ENCODE measurements around the gene PSMG4.

PSMG4 gene

DNA sequence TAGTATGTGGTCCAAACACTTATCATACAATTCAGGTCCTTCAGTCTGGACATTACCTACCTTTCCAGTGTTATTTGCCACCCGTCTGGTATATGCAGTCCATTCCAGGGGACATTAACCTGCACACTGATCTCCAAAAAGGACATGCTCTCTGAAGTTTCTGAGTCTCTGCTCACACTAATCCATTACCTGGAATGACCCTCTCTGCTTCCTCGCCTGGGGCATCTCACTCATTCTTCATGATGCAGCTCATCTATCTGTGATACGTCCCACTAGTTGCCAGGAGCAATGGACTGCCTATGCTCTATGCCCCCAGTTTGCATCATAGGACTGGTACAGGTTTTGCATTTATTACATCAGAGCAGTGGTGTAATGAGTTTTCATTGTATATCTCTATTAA lies 25.4 kb upstream of the PSMG4 start:
- Histone ChIP-seq H3K9me3 (ENCODE audit: severe bottlenecking) (no peaks in the 10 kb centered on the region), H3K36me3 (ENCODE audit: low read depth) (no peaks in the 10 kb centered on the region), H3K4me1 (ENCODE audit: insufficient read depth, poor library complexity, severe bottlenecking) (no peaks in the 10 kb centered on the region), H3K27ac (ENCODE audit: poor library complexity, severe bottlenecking) (no peak overlapping the region), H3K4me3 (ENCODE audit: severe bottlenecking) (no peak overlapping the region), H3K27me3 (ENCODE audit: insufficient read depth, poor library complexity, severe bottlenecking) (peaks cover 24% of the 10 kb centered on the region)
- no peak; the same call in 2 of the 3 replicates for ATAC-seq (ENCODE audit: low read depth)
- DNase-seq (ENCODE audit: low spot score) = no peak
- TF ChIP-seq, protein P1, sequence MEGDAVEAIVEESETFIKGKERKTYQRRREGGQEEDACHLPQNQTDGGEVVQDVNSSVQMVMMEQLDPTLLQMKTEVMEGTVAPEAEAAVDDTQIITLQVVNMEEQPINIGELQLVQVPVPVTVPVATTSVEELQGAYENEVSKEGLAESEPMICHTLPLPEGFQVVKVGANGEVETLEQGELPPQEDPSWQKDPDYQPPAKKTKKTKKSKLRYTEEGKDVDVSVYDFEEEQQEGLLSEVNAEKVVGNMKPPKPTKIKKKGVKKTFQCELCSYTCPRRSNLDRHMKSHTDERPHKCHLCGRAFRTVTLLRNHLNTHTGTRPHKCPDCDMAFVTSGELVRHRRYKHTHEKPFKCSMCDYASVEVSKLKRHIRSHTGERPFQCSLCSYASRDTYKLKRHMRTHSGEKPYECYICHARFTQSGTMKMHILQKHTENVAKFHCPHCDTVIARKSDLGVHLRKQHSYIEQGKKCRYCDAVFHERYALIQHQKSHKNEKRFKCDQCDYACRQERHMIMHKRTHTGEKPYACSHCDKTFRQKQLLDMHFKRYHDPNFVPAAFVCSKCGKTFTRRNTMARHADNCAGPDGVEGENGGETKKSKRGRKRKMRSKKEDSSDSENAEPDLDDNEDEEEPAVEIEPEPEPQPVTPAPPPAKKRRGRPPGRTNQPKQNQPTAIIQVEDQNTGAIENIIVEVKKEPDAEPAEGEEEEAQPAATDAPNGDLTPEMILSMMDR (IDR thresholded peaks at IDR 0.05; ENCODE audit: poor library complexity, severe bottlenecking) = no peak

DNA sequence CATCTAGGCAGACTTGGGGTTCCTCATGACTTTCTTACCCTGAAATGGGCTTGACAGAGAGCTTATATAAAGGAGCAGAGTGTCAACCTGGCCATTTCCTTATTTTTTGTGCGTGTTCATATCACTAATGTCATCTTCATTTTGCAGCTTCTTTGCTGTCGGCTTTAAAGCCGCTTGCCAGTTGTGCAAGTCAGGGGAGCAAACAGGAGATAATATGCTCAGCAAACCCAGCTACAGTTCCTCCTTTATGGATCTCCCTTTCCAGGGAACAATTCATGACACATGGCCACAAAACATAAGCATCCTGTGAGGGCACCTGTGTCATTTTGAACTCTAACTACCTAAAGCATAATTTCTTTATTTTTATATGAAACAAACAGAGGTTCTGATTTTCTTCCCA lies 24.8 kb upstream of the PSMG4 start:
- no peak overlapping the region for H3K4me3 ChIP-seq (ENCODE audit: severe bottlenecking)
- no peak for ATAC-seq (ENCODE audit: low read depth)
- no peaks in the 10 kb centered on the region for H3K9me3 ChIP-seq (ENCODE audit: severe bottlenecking)
- H3K27ac ChIP-seq (ENCODE audit: poor library complexity, severe bottlenecking) = no peak overlapping the region
- no peak for DNase-seq (ENCODE audit: low spot score)
- no peaks in the 10 kb centered on the region for H3K36me3 ChIP-seq (ENCODE audit: low read depth)
- H3K4me1 ChIP-seq (ENCODE audit: insufficient read depth, poor library complexity, severe bottlenecking) = no peaks in the 10 kb centered on the region
- TF ChIP-seq, protein P1 (IDR thresholded peaks at IDR 0.05; ENCODE audit: poor library complexity, severe bottlenecking) = no peak
- H3K27me3 ChIP-seq (ENCODE audit: insufficient read depth, poor library complexity, severe bottlenecking) = peaks cover 20% of the 10 kb centered on the region

DNA sequence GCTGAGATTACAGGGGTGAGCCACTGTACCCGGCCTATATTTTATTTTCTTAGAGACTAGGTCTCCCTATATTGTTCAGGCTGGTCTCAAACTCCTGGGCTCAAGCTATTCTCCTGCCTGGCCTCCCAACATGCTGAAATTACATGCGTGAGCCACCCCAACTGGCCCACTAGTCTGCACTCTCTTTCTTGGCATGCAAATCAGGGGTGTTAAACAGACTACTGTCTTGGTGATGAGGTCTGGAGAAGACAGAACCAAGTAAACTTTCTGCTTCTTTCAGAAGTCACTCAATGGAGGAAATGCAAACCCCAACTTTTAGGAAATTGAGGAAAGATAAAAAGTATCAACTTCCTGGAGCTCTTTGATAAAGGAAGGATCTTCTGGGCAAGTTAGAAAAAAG lies 23.3 kb upstream of the PSMG4 start:
- Histone ChIP-seq H3K9me3 (ENCODE audit: severe bottlenecking) (no peaks in the 10 kb centered on the region), H3K27me3 (ENCODE audit: insufficient read depth, poor library complexity, severe bottlenecking) (peaks cover 4% of the 10 kb centered on the region), H3K27ac (ENCODE audit: poor library complexity, severe bottlenecking) (no peak overlapping the region), H3K36me3 (ENCODE audit: low read depth) (no peaks in the 10 kb centered on the region), H3K4me1 (ENCODE audit: insufficient read depth, poor library complexity, severe bottlenecking) (no peaks in the 10 kb centered on the region), H3K4me3 (ENCODE audit: severe bottlenecking) (no peak overlapping the region)
- ATAC-seq (ENCODE audit: low read depth) (no peak), DNase-seq (ENCODE audit: low spot score) (no peak)
- TF ChIP-seq, protein P1 (IDR thresholded peaks at IDR 0.05; ENCODE audit: poor library complexity, severe bottlenecking) = no peak

DNA sequence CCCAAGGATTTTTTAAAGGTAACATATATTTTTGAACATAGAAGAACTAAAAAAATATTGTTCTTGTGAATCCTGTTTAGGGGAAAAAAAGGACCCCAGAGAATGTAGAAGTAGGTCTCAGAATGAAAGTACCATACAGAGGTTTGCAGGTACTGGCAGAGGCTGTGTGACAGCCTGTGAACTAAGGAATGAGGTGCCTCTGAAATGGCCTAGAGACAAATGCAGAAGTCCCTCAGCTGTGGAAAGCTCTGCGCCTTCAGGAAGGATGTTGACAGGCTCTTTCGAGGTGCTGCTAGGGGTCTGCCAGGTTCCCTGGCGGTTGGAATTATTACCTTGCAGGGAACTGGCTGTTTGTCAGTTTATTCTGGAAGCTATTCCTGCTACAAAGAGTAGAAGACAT lies 22.7 kb upstream of the PSMG4 start:
- DNase-seq (ENCODE audit: low spot score) (no peak), ATAC-seq (ENCODE audit: low read depth) (no peak)
- no peaks in the 10 kb centered on the region for H3K9me3 ChIP-seq (ENCODE audit: severe bottlenecking)
- no peaks in the 10 kb centered on the region for H3K27me3 ChIP-seq (ENCODE audit: insufficient read depth, poor library complexity, severe bottlenecking)
- no peaks in the 10 kb centered on the region for H3K4me1 ChIP-seq (ENCODE audit: insufficient read depth, poor library complexity, severe bottlenecking)
- no peak overlapping the region for H3K4me3 ChIP-seq (ENCODE audit: severe bottlenecking)
- H3K27ac ChIP-seq (ENCODE audit: poor library complexity, severe bottlenecking) = no peak overlapping the region
- no peaks in the 10 kb centered on the region for H3K36me3 ChIP-seq (ENCODE audit: low read depth)
- TF ChIP-seq, protein P1 (IDR thresholded peaks at IDR 0.05; ENCODE audit: poor library complexity, severe bottlenecking) = no peak

DNA sequence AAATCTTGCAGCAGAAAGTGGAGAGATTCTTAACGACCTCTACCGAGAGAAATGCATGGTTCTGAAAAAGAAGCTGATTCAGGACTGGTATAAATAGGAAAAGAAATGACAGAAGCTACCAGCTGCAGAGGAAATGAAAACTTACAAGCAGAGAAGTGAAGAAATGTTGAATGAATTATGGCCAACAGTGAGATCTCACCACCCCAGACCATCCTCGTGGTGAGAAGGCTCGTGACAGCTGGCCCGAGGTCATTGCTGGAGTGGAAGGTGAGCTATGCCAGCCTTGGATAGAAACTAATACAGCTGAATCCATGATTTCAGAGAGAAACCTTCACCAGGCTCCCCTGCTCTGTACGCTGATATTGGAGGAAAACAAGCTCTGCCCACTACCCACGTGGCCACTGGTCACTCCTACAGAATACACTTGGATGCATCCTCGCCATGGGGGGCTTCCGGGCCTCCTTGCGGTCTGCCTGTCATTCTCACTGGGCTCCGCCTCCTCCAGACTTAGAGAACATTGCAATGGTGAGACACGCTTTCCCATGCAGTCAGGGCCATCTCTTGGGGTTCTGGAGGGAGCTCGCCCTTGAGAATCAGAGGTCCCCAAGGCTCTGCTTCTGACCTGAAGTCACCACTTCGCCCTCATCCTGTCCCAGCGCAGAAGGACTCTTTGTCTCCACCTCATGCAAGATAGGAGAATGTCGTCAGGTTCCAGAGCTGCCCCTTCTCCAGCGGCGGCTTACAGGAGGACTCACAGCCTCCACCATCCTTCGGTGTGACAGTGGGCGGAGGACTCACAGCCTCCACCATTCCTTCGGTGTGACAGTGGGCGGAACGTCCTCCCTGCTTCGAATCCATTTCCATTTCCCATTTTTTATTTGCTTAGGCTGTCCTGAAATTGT lies 20.7 kb upstream of the PSMG4 start:
- no peak overlapping the region for H3K4me3 ChIP-seq (ENCODE audit: severe bottlenecking)
- H3K27me3 ChIP-seq (ENCODE audit: insufficient read depth, poor library complexity, severe bottlenecking) = no peaks in the 10 kb centered on the region
- TF ChIP-seq, protein P1 (IDR thresholded peaks at IDR 0.05; ENCODE audit: poor library complexity, severe bottlenecking) = no peak
- H3K36me3 ChIP-seq (ENCODE audit: low read depth) = no peaks in the 10 kb centered on the region
- H3K4me1 ChIP-seq (ENCODE audit: insufficient read depth, poor library complexity, severe bottlenecking) = no peaks in the 10 kb centered on the region
- no peak overlapping the region for H3K27ac ChIP-seq (ENCODE audit: poor library complexity, severe bottlenecking)
- no peak for ATAC-seq (ENCODE audit: low read depth)
- no peaks in the 10 kb centered on the region for H3K9me3 ChIP-seq (ENCODE audit: severe bottlenecking)
- no peak for DNase-seq (ENCODE audit: low spot score)

All from RWPE2 (cell line).